GM18873 (cell line): ENCODE data around the gene JAK1.
"Not testable (repeated sequence)": the region's sequence is repeated elsewhere in the genome, so short reads cannot be mapped to it uniquely, and the experiment has no call there.

ENCODE experiments used
- ATAC-seq: cut with Tn5 transposase; IDR thresholded peaks from one replicate; pipeline ENCODE4 v1.9.1; 2021; ENCODE audit warnings: mild to moderate bottlenecking, moderate library complexity, moderate number of reproducible peaks; ENCODE audit not compliant: unreplicated experiment, low FRiP score

The JAK1 gene

GRCh38 chr1:64966158-64966971, at the start of gene JAK1:
TSS of gene JAK1 (minus strand) at chr1:64966549. CDS start at chr1:64886264, 80,285 bp downstream.
- peak; percentile 52 for ATAC-seq

DNA sequence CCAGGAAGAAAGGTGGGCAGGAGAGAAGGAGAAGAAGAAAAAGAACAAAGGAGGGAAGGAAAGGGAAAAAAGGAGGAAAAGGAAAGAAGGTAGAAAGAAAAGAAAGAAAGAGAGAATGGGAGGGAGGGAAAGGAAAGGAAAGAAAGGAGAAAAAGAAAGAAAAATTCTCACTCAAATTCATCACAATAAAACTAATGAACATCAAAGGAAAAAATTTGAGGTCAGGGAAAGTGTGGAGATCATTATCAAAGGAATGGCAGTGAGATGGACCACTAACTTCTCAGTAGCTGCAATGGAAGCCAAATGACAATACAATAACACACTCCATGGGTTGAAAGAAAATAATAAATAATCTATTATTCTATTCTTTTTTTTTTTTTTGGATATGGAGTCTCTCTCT, 48.0 kb upstream of the JAK1 start:
- ATAC-seq, result no peak

DNA sequence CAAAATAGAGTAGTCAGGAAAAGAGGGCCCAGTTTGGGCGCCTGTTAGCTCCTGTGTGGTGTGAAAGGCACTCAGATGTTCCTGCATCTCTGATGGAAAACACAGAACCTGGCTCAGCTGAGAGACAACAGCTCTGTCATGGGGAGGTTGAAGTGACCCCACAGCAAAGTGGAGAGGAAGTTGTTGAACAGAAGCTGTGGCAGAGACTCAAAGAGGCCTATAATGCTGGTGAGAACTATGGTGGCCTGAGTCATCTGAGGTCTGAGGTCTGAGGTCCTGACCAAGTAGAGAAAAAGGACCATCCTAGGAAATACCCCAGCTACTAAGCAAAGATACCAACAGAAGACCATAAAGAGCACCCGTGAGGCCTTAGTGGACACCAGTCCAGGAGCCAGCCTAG, 45.6 kb upstream of the JAK1 start:
- no peak for ATAC-seq

GRCh38 chr1:65009724-65010420, 43.5 kb upstream of the JAK1 start:
- no peak for ATAC-seq

- no peak for ATAC-seq
Observed at GRCh38 chr1:65009176-65009575, 42.8 kb upstream of the JAK1 start.

GRCh38 chr1:65006806-65007205, 40.5 kb upstream of the JAK1 start:
- ATAC-seq, result no peak

- ATAC-seq, result no peak
Observed at GRCh38 chr1:65003316-65003664, 36.9 kb upstream of the JAK1 start.

GRCh38 chr1:65002508-65003315, 36.4 kb upstream of the JAK1 start:
- ATAC-seq, result peak; percentile 70

DNA sequence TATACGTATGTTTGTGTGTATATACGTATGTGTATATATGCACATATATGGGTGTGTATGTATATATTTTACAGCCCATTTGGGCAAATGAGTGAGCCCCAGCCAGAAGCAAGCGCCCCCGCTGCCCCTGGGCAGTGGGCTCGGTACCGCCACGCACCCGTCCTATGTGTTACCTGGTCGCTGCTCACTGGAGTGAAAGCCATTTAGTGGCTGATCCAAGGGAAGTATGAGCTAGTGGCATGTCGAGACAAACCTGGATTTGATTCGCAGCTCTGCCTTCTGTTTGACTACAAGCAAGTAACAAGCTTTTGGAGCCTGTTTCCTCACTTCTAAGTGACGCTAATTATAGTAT, 35.8 kb upstream of the JAK1 start:
- no peak for ATAC-seq

DNA sequence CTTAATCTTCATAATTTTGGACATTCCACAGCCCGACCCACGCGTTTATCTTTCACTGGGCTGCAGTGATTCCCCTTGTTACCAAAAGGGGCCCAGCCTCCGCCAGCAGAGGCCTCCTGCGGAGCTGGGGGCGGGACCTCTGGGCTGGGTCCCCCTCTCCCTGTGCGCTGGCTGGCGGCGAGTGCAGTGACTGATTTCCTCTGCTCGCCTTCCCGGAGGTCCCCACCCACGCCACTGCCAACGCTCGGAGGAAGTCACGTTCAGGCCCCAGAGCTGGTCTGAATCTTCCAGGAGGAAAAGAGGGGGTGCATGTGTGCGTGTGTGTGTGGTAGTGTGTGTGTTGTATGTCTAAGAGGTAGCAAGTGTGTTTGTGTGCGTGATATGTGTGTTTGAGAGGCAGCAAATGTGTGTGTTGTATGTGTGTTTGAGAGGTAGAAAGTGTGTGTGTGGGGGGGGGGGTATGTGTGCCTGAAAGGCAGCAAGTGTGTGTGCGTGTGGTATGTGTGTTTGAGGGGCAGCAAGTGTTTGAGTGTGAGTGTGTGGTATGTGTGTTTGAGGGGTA, 35.0 kb upstream of the JAK1 start:
- no peak for ATAC-seq

DNA sequence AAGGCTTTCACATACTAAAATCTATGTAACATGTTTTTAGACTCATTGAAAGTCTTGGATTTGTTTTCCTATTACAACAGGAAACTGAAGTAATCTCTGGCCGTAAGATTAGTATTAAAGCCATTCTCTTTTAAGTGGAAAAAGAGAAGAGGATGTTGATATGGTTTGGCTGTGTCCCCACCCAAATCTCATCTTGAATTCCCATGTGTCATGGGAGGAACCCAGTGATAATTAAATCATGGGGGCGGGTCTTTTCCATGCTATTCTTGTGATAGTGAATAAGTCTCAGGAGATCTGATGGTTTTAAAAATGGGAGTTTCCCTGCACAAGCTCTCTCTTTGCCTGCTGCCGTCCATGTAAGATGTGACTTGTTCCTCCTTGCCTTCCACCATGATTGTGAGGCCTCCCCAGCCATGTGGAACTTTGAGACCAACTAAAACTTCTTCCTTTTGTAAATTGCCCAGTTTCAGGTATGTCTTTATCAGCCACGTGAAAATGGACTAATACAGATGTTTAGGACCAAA, 32.1 kb upstream of the JAK1 start:
- not testable (repeated sequence) for ATAC-seq

DNA sequence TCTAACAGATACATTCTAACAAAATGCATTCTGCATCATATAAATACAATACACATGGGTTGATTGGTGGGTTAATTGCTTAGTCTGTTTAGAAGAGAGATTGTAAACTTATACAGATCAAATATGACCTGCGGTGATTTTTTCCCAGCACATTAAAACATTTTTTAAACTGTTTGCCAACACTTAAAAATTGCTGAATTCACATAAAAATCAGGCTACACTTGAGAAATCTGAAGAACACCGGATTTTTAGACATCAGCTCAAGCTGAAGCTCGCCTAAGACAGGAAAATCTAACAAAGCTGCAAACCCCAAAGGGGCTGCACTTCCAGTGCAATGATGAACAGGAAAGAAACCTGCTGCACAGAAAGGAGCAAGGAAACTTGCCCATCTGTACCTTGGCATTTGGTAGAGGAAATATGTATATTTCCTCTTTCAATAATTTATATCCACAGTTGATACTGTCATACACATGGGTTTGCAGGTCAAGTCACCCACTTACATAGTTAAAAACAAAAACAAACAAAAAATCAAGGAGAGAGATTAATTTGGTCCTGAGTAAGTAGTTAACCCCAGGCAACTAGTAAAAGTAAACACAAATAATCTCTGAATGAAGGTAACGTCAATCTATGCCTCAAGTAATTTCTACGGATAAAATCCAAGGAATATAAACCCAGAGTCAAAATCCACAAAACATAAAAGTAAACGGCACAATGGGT, 30.4 kb upstream of the JAK1 start:
- ATAC-seq, result no peak

GRCh38 chr1:64995316-64995715, 29.0 kb upstream of the JAK1 start:
- ATAC-seq, result no peak

- peak; percentile 96 for ATAC-seq
Observed at GRCh38 chr1:64986903-64987871, 20.8 kb upstream of the JAK1 start.

GRCh38 chr1:64984737-64985136, 18.4 kb upstream of the JAK1 start:
- ATAC-seq, result no peak

DNA sequence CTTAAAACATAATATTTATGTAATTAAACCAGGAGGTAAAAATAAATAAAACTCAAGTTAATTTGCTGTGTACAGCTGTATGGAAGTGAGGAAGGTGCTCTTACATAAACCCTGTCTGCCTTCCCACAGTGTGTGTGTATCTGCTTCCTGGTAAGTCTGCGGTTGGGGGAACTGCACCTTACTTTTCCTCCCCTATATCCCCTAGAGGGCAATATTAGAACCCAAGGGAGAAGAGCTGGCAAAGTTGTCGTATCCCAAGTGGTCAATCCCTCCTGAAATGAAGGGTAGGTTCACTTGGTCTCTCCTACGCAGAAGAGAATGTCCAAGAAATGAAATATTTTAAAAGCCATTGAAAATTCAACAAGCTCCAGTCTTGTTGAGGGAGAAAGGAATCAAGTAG, 17.8 kb upstream of the JAK1 start:
- ATAC-seq, result no peak

DNA sequence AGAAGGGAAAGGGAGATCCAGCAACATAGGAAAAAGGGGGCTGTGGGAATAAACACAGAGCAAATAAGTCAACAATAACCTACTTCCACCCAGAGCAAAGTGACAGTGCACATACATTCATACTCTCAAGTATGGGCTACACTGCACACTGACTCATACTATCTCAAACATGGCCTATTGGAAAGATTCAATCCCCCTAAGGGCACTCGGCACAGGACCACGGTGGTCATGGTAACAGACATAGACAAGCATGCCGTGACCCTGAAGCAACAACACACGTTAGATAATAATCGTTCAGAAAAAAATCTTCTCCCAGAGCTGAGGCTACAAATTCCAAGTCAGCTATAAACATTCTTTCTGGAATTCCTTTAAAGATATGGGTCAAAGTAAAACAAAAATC, 16.8 kb upstream of the JAK1 start:
- ATAC-seq, result no peak

- no peak for ATAC-seq
Observed at GRCh38 chr1:64981601-64982533, 15.5 kb upstream of the JAK1 start.
